Fibroblast of skin of left biceps (primary cell): ENCODE data around the gene SBF2.
A peak's percentile ranks its signal among the peaks of the same experiment; 100 is the strongest.
"Not testable (repeated sequence)": the region's sequence is repeated elsewhere in the genome, so short reads cannot be mapped to it uniquely, and the experiment has no call there.

Experiments used
- DNase-seq, 2 experiments: peaks; one replicate each; pipeline ENCODE4 v3.0.0-alpha.2; 2013; ENCODE audit warnings: low read depth in 2 of 2

Gene SBF2

GRCh38 chr11:9753021-9753420, 541.0 kb downstream of the SBF2 start:
- DNase-seq: no peak

GRCh38 chr11:9752091-9752490, 541.9 kb downstream of the SBF2 start:
- DNase-seq: no peak

GRCh38 chr11:9750551-9750950, 543.5 kb downstream of the SBF2 start:
- DNase-seq: no peak

- DNase-seq: peak in 1 of 2 experiments; percentile 44
Measured at GRCh38 chr11:9748361-9748970, 545.6 kb downstream of the SBF2 start.

- DNase-seq: no peak
Measured at GRCh38 chr11:9747828-9748227, 546.2 kb downstream of the SBF2 start.

GRCh38 chr11:9747229-9747628, 546.8 kb downstream of the SBF2 start:
- no peak for DNase-seq

- no peak for DNase-seq
Measured at GRCh38 chr11:9745411-9746211, 548.4 kb downstream of the SBF2 start.

GRCh38 chr11:9743512-9743911, 550.5 kb downstream of the SBF2 start:
- DNase-seq: not testable (repeated sequence)

- DNase-seq: no peak
Measured at GRCh38 chr11:9741260-9741659, 552.8 kb downstream of the SBF2 start.

GRCh38 chr11:9740202-9740883, 553.7 kb downstream of the SBF2 start:
- no peak for DNase-seq

GRCh38 chr11:9739123-9739900, 554.7 kb downstream of the SBF2 start:
- no peak for DNase-seq

GRCh38 chr11:9738707-9739106, 555.3 kb downstream of the SBF2 start:
- DNase-seq: no peak

- no peak for DNase-seq
Measured at GRCh38 chr11:9738116-9738515, 555.9 kb downstream of the SBF2 start.

GRCh38 chr11:9736365-9736764, 557.7 kb downstream of the SBF2 start:
- DNase-seq: no peak

- no peak for DNase-seq
Measured at GRCh38 chr11:9735919-9736318, 558.1 kb downstream of the SBF2 start.

GRCh38 chr11:9735236-9735635, 558.8 kb downstream of the SBF2 start:
- DNase-seq: no peak

GRCh38 chr11:9733212-9733611, 560.8 kb downstream of the SBF2 start:
- no peak for DNase-seq

GRCh38 chr11:9732453-9732852, 561.6 kb downstream of the SBF2 start:
- no peak for DNase-seq

GRCh38 chr11:9731256-9731655, 562.8 kb downstream of the SBF2 start:
- no peak for DNase-seq
